Activated naive CD8-positive, alpha-beta T cell treated with anti-CD3 and anti-CD28 coated beads, Interleukin-2, amount 50 U/mL, for 24 hours (primary cell): ENCODE measurements around the gene KRTAP5-2.

ENCODE experiments used
- ATAC-seq: fragments of 150-1000 bp; cut with Tn5 transposase; one replicate; pipeline ENCODE4 v1.10.0; 2021
- DNase-seq: peaks from one replicate; pipeline ENCODE4 v3.0.0; 2021
- H3K27ac Mint-ChIP-seq: one replicate; pipeline ENCODE4 v1.8.0; 2021; ENCODE audit warnings: mild to moderate bottlenecking, mixed read lengths
- H3K27me3 Mint-ChIP-seq: one replicate; pipeline ENCODE4 v1.8.0; 2021; ENCODE audit warnings: mixed read lengths
- H3K36me3 Mint-ChIP-seq: one replicate; pipeline ENCODE4 v1.8.0; 2021; ENCODE audit warnings: low read depth, mixed read lengths
- H3K4me1 Mint-ChIP-seq: one replicate; pipeline ENCODE4 v1.8.0; 2021; ENCODE audit warnings: mixed read lengths
- H3K4me3 Mint-ChIP-seq: one replicate; pipeline ENCODE4 v1.8.0; 2021; ENCODE audit warnings: mild to moderate bottlenecking, moderate library complexity, mixed read lengths
- H3K9me3 Mint-ChIP-seq: one replicate; pipeline ENCODE4 v1.8.0; 2021; ENCODE audit warnings: mixed read lengths

KRTAP5-2 gene

GRCh38 chr11:1570896-1571759 is 27.0 kb downstream of the KRTAP5-2 start:
- Mint-ChIP-seq H3K27me3 (peaks cover 18% of the 10 kb centered on the region), H3K36me3 (no peaks in the 10 kb centered on the region), H3K27ac (no peak overlapping the region), H3K9me3 (no peaks in the 10 kb centered on the region), H3K4me3 (peak overlapping the region; percentile 50), H3K4me1 (peaks cover 16% of the 10 kb centered on the region)
- DNase-seq (no peak), ATAC-seq (no peak)

GRCh38 chr11:1570531-1570895 is 27.6 kb downstream of the KRTAP5-2 start:
- H3K27me3 Mint-ChIP-seq = peaks cover 15% of the 10 kb centered on the region
- no peak overlapping the region for H3K27ac Mint-ChIP-seq
- H3K9me3 Mint-ChIP-seq = no peaks in the 10 kb centered on the region
- H3K4me3 Mint-ChIP-seq = peak overlapping the region; percentile 50
- DNase-seq (no peak), ATAC-seq (no peak)
- H3K36me3 Mint-ChIP-seq = no peaks in the 10 kb centered on the region
- peaks cover 16% of the 10 kb centered on the region for H3K4me1 Mint-ChIP-seq

GRCh38 chr11:1570001-1570453 is 28.1 kb downstream of the KRTAP5-2 start:
- Mint-ChIP-seq H3K4me3 (no peak overlapping the region), H3K9me3 (no peaks in the 10 kb centered on the region), H3K36me3 (no peaks in the 10 kb centered on the region), H3K27me3 (peaks cover 10% of the 10 kb centered on the region), H3K4me1 (peaks cover 15% of the 10 kb centered on the region), H3K27ac (no peak overlapping the region)
- DNase-seq (no peak), ATAC-seq (no peak)

- Mint-ChIP-seq H3K27ac (no peak overlapping the region), H3K9me3 (no peaks in the 10 kb centered on the region), H3K4me3 (no peak overlapping the region), H3K4me1 (peaks cover 13% of the 10 kb centered on the region), H3K36me3 (no peaks in the 10 kb centered on the region), H3K27me3 (peaks cover 8% of the 10 kb centered on the region)
- no peak for DNase-seq
- no peak for ATAC-seq
Observed at GRCh38 chr11:1569251-1569780, 28.8 kb downstream of the KRTAP5-2 start.

GRCh38 chr11:1568441-1568911 is 29.6 kb downstream of the KRTAP5-2 start:
- no peaks in the 10 kb centered on the region for H3K9me3 Mint-ChIP-seq
- H3K36me3 Mint-ChIP-seq = no peaks in the 10 kb centered on the region
- DNase-seq (peak; percentile 33), ATAC-seq (no peak)
- no peak overlapping the region for H3K4me3 Mint-ChIP-seq
- no peak overlapping the region for H3K27ac Mint-ChIP-seq
- H3K4me1 Mint-ChIP-seq = peaks cover 10% of the 10 kb centered on the region
- H3K27me3 Mint-ChIP-seq = peaks cover 6% of the 10 kb centered on the region

GRCh38 chr11:1567721-1568100 is 30.4 kb downstream of the KRTAP5-2 start:
- Mint-ChIP-seq H3K36me3 (no peaks in the 10 kb centered on the region), H3K27me3 (peaks cover 3% of the 10 kb centered on the region), H3K4me1 (peaks cover 8% of the 10 kb centered on the region), H3K9me3 (no peaks in the 10 kb centered on the region), H3K27ac (no peak overlapping the region), H3K4me3 (no peak overlapping the region)
- ATAC-seq (no peak), DNase-seq (no peak)

GRCh38 chr11:1567052-1567720 is 30.9 kb downstream of the KRTAP5-2 start:
- Mint-ChIP-seq H3K9me3 (no peaks in the 10 kb centered on the region), H3K4me1 (peaks cover 8% of the 10 kb centered on the region), H3K36me3 (no peaks in the 10 kb centered on the region), H3K27ac (no peak overlapping the region), H3K27me3 (peaks cover 3% of the 10 kb centered on the region), H3K4me3 (no peak overlapping the region)
- DNase-seq (no peak), ATAC-seq (no peak)

GRCh38 chr11:1566381-1567051 is 31.6 kb downstream of the KRTAP5-2 start:
- no peak overlapping the region for H3K27ac Mint-ChIP-seq
- peaks cover 3% of the 10 kb centered on the region for H3K27me3 Mint-ChIP-seq
- ATAC-seq (no peak), DNase-seq (no peak)
- peaks cover 8% of the 10 kb centered on the region for H3K4me1 Mint-ChIP-seq
- no peaks in the 10 kb centered on the region for H3K36me3 Mint-ChIP-seq
- H3K9me3 Mint-ChIP-seq = no peaks in the 10 kb centered on the region
- no peak overlapping the region for H3K4me3 Mint-ChIP-seq

GRCh38 chr11:1565904-1566247 is 32.2 kb downstream of the KRTAP5-2 start:
- no peak overlapping the region for H3K27ac Mint-ChIP-seq
- H3K36me3 Mint-ChIP-seq = no peaks in the 10 kb centered on the region
- ATAC-seq (no peak), DNase-seq (no peak)
- H3K4me3 Mint-ChIP-seq = no peak overlapping the region
- H3K9me3 Mint-ChIP-seq = no peaks in the 10 kb centered on the region
- H3K4me1 Mint-ChIP-seq = peaks cover 8% of the 10 kb centered on the region
- peaks cover 3% of the 10 kb centered on the region for H3K27me3 Mint-ChIP-seq

- ATAC-seq = no peak
- Mint-ChIP-seq H3K27me3 (no peaks in the 10 kb centered on the region), H3K36me3 (no peaks in the 10 kb centered on the region), H3K9me3 (no peaks in the 10 kb centered on the region), H3K4me1 (peaks cover 5% of the 10 kb centered on the region), H3K27ac (no peak overlapping the region), H3K4me3 (no peak overlapping the region)
- no peak for DNase-seq
Observed at GRCh38 chr11:1565173-1565903, 32.8 kb downstream of the KRTAP5-2 start.

GRCh38 chr11:1564535-1565172 is 33.4 kb downstream of the KRTAP5-2 start:
- Mint-ChIP-seq H3K9me3 (no peaks in the 10 kb centered on the region), H3K4me1 (peaks cover 5% of the 10 kb centered on the region), H3K36me3 (no peaks in the 10 kb centered on the region), H3K27me3 (no peaks in the 10 kb centered on the region), H3K4me3 (no peak overlapping the region), H3K27ac (no peak overlapping the region)
- ATAC-seq = no peak
- DNase-seq = no peak

GRCh38 chr11:1563697-1564534 is 34.2 kb downstream of the KRTAP5-2 start:
- no peaks in the 10 kb centered on the region for H3K9me3 Mint-ChIP-seq
- H3K4me1 Mint-ChIP-seq = no peaks in the 10 kb centered on the region
- H3K27ac Mint-ChIP-seq = no peak overlapping the region
- no peak for DNase-seq
- H3K4me3 Mint-ChIP-seq = no peak overlapping the region
- H3K27me3 Mint-ChIP-seq = no peaks in the 10 kb centered on the region
- H3K36me3 Mint-ChIP-seq = no peaks in the 10 kb centered on the region
- ATAC-seq = no peak

GRCh38 chr11:1563149-1563638 is 34.9 kb downstream of the KRTAP5-2 start:
- DNase-seq (no peak), ATAC-seq (no peak)
- Mint-ChIP-seq H3K27me3 (no peaks in the 10 kb centered on the region), H3K9me3 (no peaks in the 10 kb centered on the region), H3K4me1 (no peaks in the 10 kb centered on the region), H3K36me3 (no peaks in the 10 kb centered on the region), H3K27ac (no peak overlapping the region), H3K4me3 (no peak overlapping the region)
